ENCODE results near the gene FDCSP.
"Not testable (repeated sequence)": the region's sequence is repeated elsewhere in the genome, so short reads cannot be mapped to it uniquely, and the experiment has no call there.

FDCSP gene

GRCh38 chr4:70225824-70226223, at the start of gene FDCSP:
Gene FDCSP (plus strand): TSS chr4:70226124. CDS start chr4:70231195, 5,071 bp downstream.
- no peak for DNase-seq

- no peak for DNase-seq
Measured at GRCh38 chr4:70177090-70177489, 48.8 kb upstream of the FDCSP start.

- DNase-seq, result no peak
Measured at GRCh38 chr4:70178075-70178660, 47.8 kb upstream of the FDCSP start.

GRCh38 chr4:70179811-70180210, 46.1 kb upstream of the FDCSP start:
- DNase-seq, result no peak

- no peak for DNase-seq
Measured at GRCh38 chr4:70181864-70182263, 44.1 kb upstream of the FDCSP start.

- no peak for DNase-seq
Measured at GRCh38 chr4:70182517-70183167, 43.3 kb upstream of the FDCSP start.

GRCh38 chr4:70183168-70183939, 42.6 kb upstream of the FDCSP start:
- peak; percentile 5 to 17 for DNase-seq

GRCh38 chr4:70183940-70184246, 42.0 kb upstream of the FDCSP start:
- DNase-seq, result no peak

GRCh38 chr4:70187216-70187615, 38.7 kb upstream of the FDCSP start:
- no peak for DNase-seq

- DNase-seq, result no peak
Measured at GRCh38 chr4:70190579-70190978, 35.3 kb upstream of the FDCSP start.

GRCh38 chr4:70191647-70192046, 34.3 kb upstream of the FDCSP start:
- DNase-seq, result no peak

GRCh38 chr4:70192895-70193294, 33.0 kb upstream of the FDCSP start:
- DNase-seq, result no peak

GRCh38 chr4:70195425-70195824, 30.5 kb upstream of the FDCSP start, which contains the start of gene ODAM:
Gene ODAM (plus strand): TSS chr4:70195725. CDS start chr4:70196544, 819 bp downstream.
- no peak for DNase-seq

- DNase-seq, result no peak
Measured at GRCh38 chr4:70196857-70197256, 29.1 kb upstream of the FDCSP start.

- DNase-seq, result no peak
Measured at GRCh38 chr4:70197842-70198241, 28.1 kb upstream of the FDCSP start.

- DNase-seq, result no peak
Measured at GRCh38 chr4:70203601-70204000, 22.3 kb upstream of the FDCSP start.

- DNase-seq, result not testable (repeated sequence)
Measured at GRCh38 chr4:70212752-70213151, 13.2 kb upstream of the FDCSP start.

- DNase-seq, result not testable (repeated sequence)
Measured at GRCh38 chr4:70216109-70216508, 9.8 kb upstream of the FDCSP start.

- not testable (repeated sequence) for DNase-seq
Measured at GRCh38 chr4:70216550-70216949, 9.4 kb upstream of the FDCSP start.

GRCh38 chr4:70221389-70221788, 4.5 kb upstream of the FDCSP start:
- DNase-seq, result not testable (repeated sequence)

- DNase-seq, result not testable (repeated sequence)
Measured at GRCh38 chr4:70221818-70222217, 4.1 kb upstream of the FDCSP start.

GRCh38 chr4:70236125-70236524, 10.2 kb downstream of the FDCSP start:
- no peak for DNase-seq

- no peak for DNase-seq
Measured at GRCh38 chr4:70239131-70239883, 13.4 kb downstream of the FDCSP start.

Data from stimulated activated CD4-positive, alpha-beta T cell treated with anti-CD3 and anti-CD28 coated beads, Interleukin-2, amount 100 ng/mL, for 48 hours (primary cell).